Activated B cell treated with CpG ODN at 0.5 μM for 24 hours (primary cell): ENCODE results near the gene MAGT1. TPM values are rescaled to one million over a fixed set of nuclear protein-coding genes. Genes with fewer than 3 reads are reported as not detected.

Experiments used
- ATAC-seq: fragments of 200-7000 bp; cut with Tn5 transposase; one replicate; pipeline ENCODE4 v1.10.0; 2021; ENCODE audit warnings: low read depth, mild to moderate bottlenecking, moderate library complexity
- CTCF ChIA-PET: fragments of 350-600 bp; sonication (Branson Sonifier 250); formaldehyde crosslinking; loops from one replicate; lab custom pipeline; 2021; ENCODE audit warnings: antibody characterized with exemption; lab: Charles Lee
- POLR2A ChIA-PET: fragments of 350-600 bp; sonication (Branson Sonifier 250); formaldehyde crosslinking; loops from one replicate; lab custom pipeline; 2021; ENCODE audit warnings: antibody characterized with exemption; lab: Charles Lee
- DNase-seq: peaks from one replicate; pipeline ENCODE4 v3.0.0; 2022
- H3K27ac Mint-ChIP-seq: one replicate; pipeline ENCODE4 v1.8.0; 2020; ENCODE audit warnings: mixed read lengths
- H3K27me3 Mint-ChIP-seq: one replicate; pipeline ENCODE4 v1.8.0; 2021; ENCODE audit warnings: mixed read lengths
- H3K36me3 Mint-ChIP-seq: one replicate; pipeline ENCODE4 v1.8.0; 2021; ENCODE audit warnings: low read depth, mixed read lengths
- H3K4me1 Mint-ChIP-seq: one replicate; pipeline ENCODE4 v1.8.0; 2021; ENCODE audit warnings: mixed read lengths
- H3K4me3 Mint-ChIP-seq: one replicate; pipeline ENCODE4 v1.8.0; 2020; ENCODE audit warnings: mild to moderate bottlenecking, mixed read lengths
- H3K9me3 Mint-ChIP-seq: one replicate; pipeline ENCODE4 v1.8.0; 2020; ENCODE audit warnings: mixed read lengths
- intact Hi-C: fragments of 100-400 bp; cut with micrococcal nuclease; formaldehyde crosslinking; loops from one replicate; pipeline ENCODE4 v1.15.1; 2024
- total RNA-seq: library from RNA; stranded (reverse); gene quantifications from 2 replicates; pipeline ENCODE4 v1.2.3, GENCODE V29; 2022
- TF ChIP-seq, protein P1 (sequence below): fragments of 200-600 bp; IDR thresholded peaks from one replicate; pipeline ENCODE4 v1.8.0; 2022; ENCODE audit warnings: antibody characterized with exemption, mild to moderate bottlenecking

The MAGT1 gene
- total RNA-seq, 1 donor from 2014 or later, result 40.2 TPM

DNA sequence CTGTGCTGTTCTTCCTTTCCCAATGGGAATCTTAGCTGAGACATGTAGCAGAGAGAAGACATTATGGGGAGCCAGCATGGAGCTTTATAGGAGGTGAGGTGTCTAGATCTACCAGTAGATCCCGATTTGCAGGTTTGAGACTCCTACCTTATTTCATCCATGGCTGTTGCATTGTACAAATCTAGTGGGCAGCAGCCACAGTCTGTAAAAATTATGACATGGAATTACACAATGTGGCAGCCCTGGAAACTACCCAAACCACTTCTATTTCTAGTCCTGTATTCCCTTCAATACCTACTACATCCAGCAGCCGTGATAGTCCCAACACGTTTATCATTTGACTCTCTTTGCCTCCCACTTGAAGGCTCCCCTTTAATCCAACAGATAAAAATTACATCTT, 23.3 kb upstream of the MAGT1 start:
- ChIA-PET CTCF (no interaction called here), POLR2A (no interaction called here)
- no peak overlapping the region for H3K27ac Mint-ChIP-seq
- no peaks in the 10 kb centered on the region for H3K27me3 Mint-ChIP-seq
- intact Hi-C loops, result loop anchor here (10.0 kb wide), 2 partner anchors 596 to 836 kb away; no protein-coding TSS in a partner anchor
- no peak for ATAC-seq
- DNase-seq, result no peak
- TF ChIP-seq, protein P1, sequence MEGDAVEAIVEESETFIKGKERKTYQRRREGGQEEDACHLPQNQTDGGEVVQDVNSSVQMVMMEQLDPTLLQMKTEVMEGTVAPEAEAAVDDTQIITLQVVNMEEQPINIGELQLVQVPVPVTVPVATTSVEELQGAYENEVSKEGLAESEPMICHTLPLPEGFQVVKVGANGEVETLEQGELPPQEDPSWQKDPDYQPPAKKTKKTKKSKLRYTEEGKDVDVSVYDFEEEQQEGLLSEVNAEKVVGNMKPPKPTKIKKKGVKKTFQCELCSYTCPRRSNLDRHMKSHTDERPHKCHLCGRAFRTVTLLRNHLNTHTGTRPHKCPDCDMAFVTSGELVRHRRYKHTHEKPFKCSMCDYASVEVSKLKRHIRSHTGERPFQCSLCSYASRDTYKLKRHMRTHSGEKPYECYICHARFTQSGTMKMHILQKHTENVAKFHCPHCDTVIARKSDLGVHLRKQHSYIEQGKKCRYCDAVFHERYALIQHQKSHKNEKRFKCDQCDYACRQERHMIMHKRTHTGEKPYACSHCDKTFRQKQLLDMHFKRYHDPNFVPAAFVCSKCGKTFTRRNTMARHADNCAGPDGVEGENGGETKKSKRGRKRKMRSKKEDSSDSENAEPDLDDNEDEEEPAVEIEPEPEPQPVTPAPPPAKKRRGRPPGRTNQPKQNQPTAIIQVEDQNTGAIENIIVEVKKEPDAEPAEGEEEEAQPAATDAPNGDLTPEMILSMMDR, result no peak
- no peaks in the 10 kb centered on the region for H3K9me3 Mint-ChIP-seq
- no peak overlapping the region for H3K4me3 Mint-ChIP-seq
- H3K36me3 Mint-ChIP-seq, result no peaks in the 10 kb centered on the region
- peaks cover 32% of the 10 kb centered on the region for H3K4me1 Mint-ChIP-seq

DNA sequence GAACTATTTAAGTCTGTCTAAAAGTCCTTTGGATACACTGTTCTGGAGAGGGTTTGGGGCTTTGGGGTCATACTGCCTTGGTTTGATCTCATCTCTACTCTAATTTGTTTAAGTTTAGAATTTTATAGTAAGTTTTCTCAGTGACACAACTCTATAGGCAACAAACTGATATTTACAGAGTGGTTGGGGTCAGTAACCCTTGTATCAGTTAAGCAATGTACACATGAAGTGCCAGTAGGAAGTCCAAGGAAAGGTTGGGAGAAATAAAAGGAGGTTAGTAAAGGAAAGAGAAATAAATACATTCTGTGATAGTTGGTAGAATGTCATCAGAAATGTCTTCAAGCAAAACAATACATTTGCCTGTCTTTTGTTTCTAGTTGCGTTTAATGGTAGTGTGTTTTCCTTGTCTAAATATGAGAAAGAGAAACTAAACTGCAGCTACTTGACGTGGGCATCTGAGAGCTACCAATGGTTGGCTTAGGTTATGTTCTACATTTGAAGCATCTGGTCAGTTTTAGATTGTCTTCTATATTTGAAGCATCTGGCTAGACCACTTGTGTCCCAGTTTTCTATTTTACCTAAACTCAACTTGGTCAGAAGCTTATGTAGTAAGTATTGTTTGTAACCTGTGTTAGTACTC, 22.2 kb upstream of the MAGT1 start:
- POLR2A ChIA-PET, result interaction anchor here (0.7 kb wide), 1 partner anchor 23 kb away, joined by 4 read pairs; no protein-coding TSS in a partner anchor
- Mint-ChIP-seq H3K27me3 (no peaks in the 10 kb centered on the region), H3K36me3 (no peaks in the 10 kb centered on the region), H3K9me3 (no peaks in the 10 kb centered on the region), H3K4me1 (peaks cover 39% of the 10 kb centered on the region), H3K27ac (no peak overlapping the region), H3K4me3 (peak overlapping the region; percentile 52)
- ATAC-seq, result no peak
- CTCF ChIA-PET, result interaction anchor here (0.9 kb wide), 1 partner anchor 154 kb away, joined by 3 read pairs; no protein-coding TSS in a partner anchor
- TF ChIP-seq, protein P1, result no peak
- intact Hi-C loops, result loop anchor here (10.0 kb wide), 2 partner anchors 597 to 837 kb away; no protein-coding TSS in a partner anchor
- no peak for DNase-seq

DNA sequence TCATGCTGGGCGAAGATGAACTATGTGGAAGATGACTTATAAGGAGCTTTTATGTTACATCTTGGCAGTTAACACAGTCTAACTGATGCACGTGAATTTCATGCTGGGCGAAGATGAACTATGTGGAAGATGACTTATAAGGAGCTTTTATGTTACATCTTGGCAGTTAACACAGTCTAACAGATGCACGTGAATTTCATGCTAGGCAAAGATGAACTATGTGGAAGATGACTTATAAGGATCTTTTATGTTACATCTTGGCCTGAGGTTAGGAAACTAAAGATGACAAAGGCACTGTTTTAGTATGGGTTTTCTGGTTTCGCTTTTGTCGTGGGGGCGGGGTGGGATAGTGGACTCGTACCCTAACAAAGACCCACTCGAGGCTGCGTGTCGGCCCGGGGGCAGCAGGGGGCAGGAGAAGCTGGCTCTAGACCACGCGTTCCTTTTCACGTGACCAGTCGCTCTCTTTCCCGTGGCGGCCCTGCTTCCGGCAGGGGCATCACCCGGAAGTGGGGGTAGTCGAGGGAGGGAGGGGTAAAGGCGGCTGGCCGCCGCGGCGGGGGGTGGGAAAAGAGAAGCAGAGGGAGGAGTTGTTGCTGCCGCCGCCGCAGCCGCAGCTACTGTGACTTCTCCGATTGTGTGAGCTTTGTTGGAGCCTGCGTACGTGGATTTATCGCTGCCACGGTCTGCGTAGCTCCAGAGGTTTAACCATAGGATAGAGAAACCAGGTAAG, 15.0 kb upstream of the MAGT1 start, which contains the start of gene ATP7A:
ATP7A (plus strand) TSS at position 586 of the 733 bp plus-strand sequence. CDS start 60,949 bp downstream, outside the sequence.
- ChIA-PET POLR2A (interaction anchor here (0.6 to 5.5 kb wide), 9 partner anchors 12 to 645 kb away, joined by 3 to 63 read pairs (median 4); partner anchors contain the start of genes COX7B, MAGT1 and PGK1), CTCF (interaction anchor here (0.6 to 3.7 kb wide), 4 partner anchors 11 to 215 kb away, joined by 3 to 24 read pairs (median 6); partner anchors contain the start of gene COX7B)
- H3K9me3 Mint-ChIP-seq, result no peaks in the 10 kb centered on the region
- peak within 1 kb of the TSS; percentile 93 for H3K27ac Mint-ChIP-seq
- H3K36me3 Mint-ChIP-seq, result peaks cover 12% of the 10 kb centered on the region
- H3K4me3 Mint-ChIP-seq, result peak within 1 kb of the TSS; percentile 96
- TF ChIP-seq, protein P1, result no peak
- no peaks in the 10 kb centered on the region for H3K27me3 Mint-ChIP-seq
- ATAC-seq (peak; percentile 92), DNase-seq (peak; percentile 72)
- intact Hi-C loops, result loop anchor here (1.0 to 10.0 kb wide), 9 partner anchors 11 to 1737 kb away; partner anchors contain the start of genes COX7B, CYSLTR1, MAGT1 and PBDC1
- H3K4me1 Mint-ChIP-seq, result peaks cover 21% of the 10 kb centered on the region

DNA sequence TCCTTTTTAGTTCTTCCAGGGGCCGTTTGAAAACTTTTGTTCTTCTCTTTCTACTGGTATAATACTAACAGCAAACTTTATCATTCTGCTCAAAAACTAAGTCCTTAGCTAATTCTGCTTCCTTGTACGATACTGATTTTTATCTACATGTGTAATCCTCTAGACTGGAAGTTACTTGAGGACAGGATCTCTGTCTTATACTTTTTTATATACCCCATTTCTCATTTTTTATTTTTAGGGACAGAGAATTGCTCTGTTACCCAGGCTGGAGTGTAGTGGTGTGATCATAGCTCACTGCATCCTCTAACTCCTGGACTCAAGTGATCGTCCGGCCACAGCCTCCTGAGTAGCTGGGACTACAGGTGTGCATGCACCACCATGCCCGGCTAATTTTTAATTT, 6.3 kb upstream of the MAGT1 start:
- H3K4me1 Mint-ChIP-seq, result peaks cover 22% of the 10 kb centered on the region
- CTCF ChIA-PET, result no interaction called here
- intact Hi-C loops, result no loop called here
- H3K36me3 Mint-ChIP-seq, result peaks cover 39% of the 10 kb centered on the region
- TF ChIP-seq, protein P1, result no peak
- no peaks in the 10 kb centered on the region for H3K27me3 Mint-ChIP-seq
- H3K27ac Mint-ChIP-seq, result peak overlapping the region; percentile 18
- ATAC-seq (no peak), DNase-seq (no peak)
- POLR2A ChIA-PET, result interaction anchor here (7.7 kb wide), 1 partner anchor 9 kb away, joined by 63 read pairs; the partner anchor contains the start of gene ATP7A
- H3K9me3 Mint-ChIP-seq, result no peaks in the 10 kb centered on the region
- H3K4me3 Mint-ChIP-seq, result no peak overlapping the region
